SK-N-SH treated with all-trans-retinoic acid at 6 μM for 48 hours (cell line): ENCODE measurements around the gene ABHD17B.

Experiments
- ATAC-seq: fragments of 200-7000 bp; cut with Tn5 transposase; 3 replicates; pipeline ENCODE4 v1.9.1; 2020; ENCODE audit warnings: mild to moderate bottlenecking, moderate library complexity
- ARNTL ChIP-seq: fragments of 450-650 bp; formaldehyde crosslinking; IDR thresholded peaks from 2 replicates; pipeline ENCODE4 v1.5.0; 2020; ENCODE audit warnings: low read depth, mild to moderate bottlenecking, moderate library complexity, borderline replicate concordance
- BACH2 ChIP-seq: fragments of 250-450 bp; sonication (Bioruptor Pico); IDR thresholded peaks from 2 replicates; pipeline ENCODE4 v1.9.0; 2021; ENCODE audit warnings: mild to moderate bottlenecking, borderline replicate concordance
- CSDC2 ChIP-seq: fragments of 250-450 bp; sonication (Bioruptor Pico); IDR thresholded peaks from 2 replicates; pipeline ENCODE4 v1.5.0; 2020; ENCODE audit warnings: mild to moderate bottlenecking, moderate library complexity
- ESRRG ChIP-seq: fragments of 250-450 bp; sonication (Bioruptor Pico); IDR thresholded peaks from 2 replicates; pipeline ENCODE4 v1.6.1; 2021; ENCODE audit warnings: mild to moderate bottlenecking
- GLIS3 ChIP-seq: fragments of 250-450 bp; sonication (Bioruptor Pico); IDR thresholded peaks from 2 replicates; pipeline ENCODE4 v1.5.0; 2020; ENCODE audit warnings: mild to moderate bottlenecking, moderate library complexity
- ISL1 ChIP-seq: fragments of 250-450 bp; sonication (Bioruptor Pico); IDR thresholded peaks from 2 replicates; pipeline ENCODE4 v2.1.2; 2022; ENCODE audit warnings: mild to moderate bottlenecking, moderate library complexity
- OSR1 ChIP-seq: fragments of 250-450 bp; sonication (Bioruptor Pico); IDR thresholded peaks from 2 replicates; pipeline ENCODE4 v1.8.0; 2022; ENCODE audit warnings: moderate library complexity, mild to moderate bottlenecking, inconsistent platforms
- PPARA ChIP-seq: fragments of 250-450 bp; sonication (Bioruptor Pico); IDR thresholded peaks from 2 replicates; pipeline ENCODE4 v1.5.0; 2020; ENCODE audit warnings: mild to moderate bottlenecking, borderline replicate concordance
- RARB ChIP-seq: fragments of 250-450 bp; sonication (Bioruptor Pico); IDR thresholded peaks from 2 replicates; pipeline ENCODE4 v1.8.0; 2021; ENCODE audit warnings: mild to moderate bottlenecking, moderate library complexity
- SNAI2 ChIP-seq: fragments of 250-450 bp; sonication (Bioruptor Pico); IDR thresholded peaks from 2 replicates; pipeline ENCODE4 v1.5.0; 2020; ENCODE audit warnings: mild to moderate bottlenecking, moderate library complexity
- TOX ChIP-seq: fragments of 250-450 bp; sonication (Bioruptor Pico); IDR thresholded peaks from 2 replicates; pipeline ENCODE4 v1.8.0; 2021; ENCODE audit warnings: mild to moderate bottlenecking, moderate library complexity, borderline replicate concordance
- TSHZ2 ChIP-seq: fragments of 250-450 bp; sonication (Bioruptor Pico); IDR thresholded peaks from 2 replicates; pipeline ENCODE4 v1.5.0; 2020; ENCODE audit warnings: mild to moderate bottlenecking, moderate library complexity
- ZC3H10 ChIP-seq: fragments of 250-450 bp; sonication (Bioruptor Pico); IDR thresholded peaks from 2 replicates; pipeline ENCODE4 v1.5.1; 2021; ENCODE audit warnings: mild to moderate bottlenecking, moderate library complexity
- ZFP3 ChIP-seq: fragments of 250-450 bp; sonication (Bioruptor Pico); IDR thresholded peaks from 2 replicates; pipeline ENCODE4 v1.5.0; 2020; ENCODE audit warnings: mild to moderate bottlenecking, moderate library complexity
- ZFP30 ChIP-seq: fragments of 450-650 bp; formaldehyde crosslinking; IDR thresholded peaks from 2 replicates; pipeline ENCODE4 v1.5.0; 2022; ENCODE audit warnings: mild to moderate bottlenecking, moderate library complexity
- ZNF565 ChIP-seq: fragments of 450-650 bp; formaldehyde crosslinking; conservative IDR thresholded peaks from 2 replicates; pipeline ENCODE4 v1.5.0; 2020; ENCODE audit warnings: low read depth, mild to moderate bottlenecking, moderate library complexity
- ZNF70 ChIP-seq: fragments of 450-650 bp; formaldehyde crosslinking; IDR thresholded peaks from 2 replicates; pipeline ENCODE4 v1.5.0; 2020; ENCODE audit warnings: mild to moderate bottlenecking, moderate library complexity
- ZNF8 ChIP-seq: fragments of 450-650 bp; formaldehyde crosslinking; IDR thresholded peaks from 2 replicates; pipeline ENCODE4 v1.5.0; 2020; ENCODE audit warnings: mild to moderate bottlenecking, moderate library complexity
- TF ChIP-seq, protein P1 (sequence below): fragments of 250-450 bp; sonication (Bioruptor Pico); IDR thresholded peaks from 2 replicates; pipeline ENCODE4 v1.5.1; 2020; ENCODE audit warnings: low read depth, mild to moderate bottlenecking, moderate library complexity
- TF ChIP-seq, protein P2 (sequence below): fragments of 250-450 bp; sonication (Bioruptor Pico); IDR thresholded peaks from 2 replicates; pipeline ENCODE4 v1.8.0; 2020; ENCODE audit warnings: mild to moderate bottlenecking, moderate library complexity, borderline replicate concordance
- TF ChIP-seq, protein P3 (sequence below): fragments of 250-450 bp; sonication (Bioruptor Pico); IDR thresholded peaks from 2 replicates; pipeline ENCODE4 v1.5.1; 2021; ENCODE audit warnings: mild to moderate bottlenecking, moderate library complexity

The ABHD17B gene

GRCh38 chr9:71847892-71848291 is 63.1 kb downstream of the ABHD17B start:
- no peak for TF ChIP-seq OSR1 (CRISPR knock-in tag)
- no peak for TF ChIP-seq ARNTL (CRISPR knock-in tag)
- no peak for TF ChIP-seq TOX (CRISPR knock-in tag)
- no peak for TF ChIP-seq TSHZ2 (CRISPR knock-in tag)
- no peak for TF ChIP-seq ISL1 (CRISPR knock-in tag)
- TF ChIP-seq ZNF70 (CRISPR knock-in tag), result no peak
- no peak for TF ChIP-seq ESRRG (CRISPR knock-in tag)
- TF ChIP-seq ZNF565 (CRISPR knock-in tag), result no peak
- TF ChIP-seq GLIS3 (CRISPR knock-in tag), result no peak
- TF ChIP-seq ZC3H10 (CRISPR knock-in tag), result no peak
- TF ChIP-seq CSDC2, result no peak
- TF ChIP-seq, protein P1, sequence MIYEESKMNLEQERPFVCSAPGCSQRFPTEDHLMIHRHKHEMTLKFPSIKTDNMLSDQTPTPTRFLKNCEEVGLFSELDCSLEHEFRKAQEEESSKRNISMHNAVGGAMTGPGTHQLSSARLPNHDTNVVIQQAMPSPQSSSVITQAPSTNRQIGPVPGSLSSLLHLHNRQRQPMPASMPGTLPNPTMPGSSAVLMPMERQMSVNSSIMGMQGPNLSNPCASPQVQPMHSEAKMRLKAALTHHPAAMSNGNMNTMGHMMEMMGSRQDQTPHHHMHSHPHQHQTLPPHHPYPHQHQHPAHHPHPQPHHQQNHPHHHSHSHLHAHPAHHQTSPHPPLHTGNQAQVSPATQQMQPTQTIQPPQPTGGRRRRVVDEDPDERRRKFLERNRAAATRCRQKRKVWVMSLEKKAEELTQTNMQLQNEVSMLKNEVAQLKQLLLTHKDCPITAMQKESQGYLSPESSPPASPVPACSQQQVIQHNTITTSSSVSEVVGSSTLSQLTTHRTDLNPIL (CRISPR knock-in tag), result no peak
- no peak for TF ChIP-seq ZFP30 (CRISPR knock-in tag)
- no peak for TF ChIP-seq PPARA (CRISPR knock-in tag)
- TF ChIP-seq, protein P2, sequence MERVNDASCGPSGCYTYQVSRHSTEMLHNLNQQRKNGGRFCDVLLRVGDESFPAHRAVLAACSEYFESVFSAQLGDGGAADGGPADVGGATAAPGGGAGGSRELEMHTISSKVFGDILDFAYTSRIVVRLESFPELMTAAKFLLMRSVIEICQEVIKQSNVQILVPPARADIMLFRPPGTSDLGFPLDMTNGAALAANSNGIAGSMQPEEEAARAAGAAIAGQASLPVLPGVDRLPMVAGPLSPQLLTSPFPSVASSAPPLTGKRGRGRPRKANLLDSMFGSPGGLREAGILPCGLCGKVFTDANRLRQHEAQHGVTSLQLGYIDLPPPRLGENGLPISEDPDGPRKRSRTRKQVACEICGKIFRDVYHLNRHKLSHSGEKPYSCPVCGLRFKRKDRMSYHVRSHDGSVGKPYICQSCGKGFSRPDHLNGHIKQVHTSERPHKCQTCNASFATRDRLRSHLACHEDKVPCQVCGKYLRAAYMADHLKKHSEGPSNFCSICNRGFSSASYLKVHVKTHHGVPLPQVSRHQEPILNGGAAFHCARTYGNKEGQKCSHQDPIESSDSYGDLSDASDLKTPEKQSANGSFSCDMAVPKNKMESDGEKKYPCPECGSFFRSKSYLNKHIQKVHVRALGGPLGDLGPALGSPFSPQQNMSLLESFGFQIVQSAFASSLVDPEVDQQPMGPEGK, result no peak
- no peak for TF ChIP-seq BACH2
- TF ChIP-seq SNAI2 (CRISPR knock-in tag), result no peak
- ATAC-seq, result no peak

GRCh38 chr9:71844808-71845207 is 66.2 kb downstream of the ABHD17B start:
- TF ChIP-seq GLIS3 (CRISPR knock-in tag), result no peak
- TF ChIP-seq ZC3H10 (CRISPR knock-in tag), result no peak
- no peak for TF ChIP-seq CSDC2
- no peak for TF ChIP-seq BACH2
- TF ChIP-seq ISL1 (CRISPR knock-in tag), result no peak
- TF ChIP-seq ZFP30 (CRISPR knock-in tag), result no peak
- TF ChIP-seq TSHZ2 (CRISPR knock-in tag), result no peak
- no peak for TF ChIP-seq ZNF565 (CRISPR knock-in tag)
- no peak for TF ChIP-seq SNAI2 (CRISPR knock-in tag)
- no peak for TF ChIP-seq ZFP3
- no peak for TF ChIP-seq ARNTL (CRISPR knock-in tag)
- no peak for TF ChIP-seq ZNF8 (CRISPR knock-in tag)
- TF ChIP-seq, all 23 proteins: peak for 0
- ATAC-seq, result no peak

DNA sequence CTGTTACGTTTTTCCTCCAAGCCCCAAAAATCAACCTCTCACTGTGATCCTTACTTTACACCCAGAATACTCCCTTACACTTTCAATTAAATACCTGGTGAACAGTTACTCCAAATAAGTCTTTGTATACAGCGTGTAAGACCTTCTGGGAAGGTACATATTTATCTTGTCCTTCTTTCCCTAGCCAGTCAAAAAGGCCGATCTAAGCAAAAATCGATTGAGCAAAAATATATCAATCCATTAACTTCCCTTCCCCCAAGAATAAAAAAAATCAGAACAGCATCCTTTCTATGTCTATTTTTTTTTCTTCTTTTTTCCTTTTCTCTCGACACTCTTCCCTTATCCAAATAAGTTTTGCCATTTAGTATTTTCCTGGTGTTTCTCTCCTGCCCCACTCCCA is 71.3 kb downstream of the ABHD17B start:
- no peak for ATAC-seq
- TF ChIP-seq ZNF70 (CRISPR knock-in tag) (no peak), ESRRG (CRISPR knock-in tag) (no peak), OSR1 (CRISPR knock-in tag) (no peak), ARNTL (CRISPR knock-in tag) (no peak), ZC3H10 (CRISPR knock-in tag) (no peak), TSHZ2 (CRISPR knock-in tag) (no peak), RARB (CRISPR knock-in tag) (no peak)
- TF ChIP-seq, protein P3, sequence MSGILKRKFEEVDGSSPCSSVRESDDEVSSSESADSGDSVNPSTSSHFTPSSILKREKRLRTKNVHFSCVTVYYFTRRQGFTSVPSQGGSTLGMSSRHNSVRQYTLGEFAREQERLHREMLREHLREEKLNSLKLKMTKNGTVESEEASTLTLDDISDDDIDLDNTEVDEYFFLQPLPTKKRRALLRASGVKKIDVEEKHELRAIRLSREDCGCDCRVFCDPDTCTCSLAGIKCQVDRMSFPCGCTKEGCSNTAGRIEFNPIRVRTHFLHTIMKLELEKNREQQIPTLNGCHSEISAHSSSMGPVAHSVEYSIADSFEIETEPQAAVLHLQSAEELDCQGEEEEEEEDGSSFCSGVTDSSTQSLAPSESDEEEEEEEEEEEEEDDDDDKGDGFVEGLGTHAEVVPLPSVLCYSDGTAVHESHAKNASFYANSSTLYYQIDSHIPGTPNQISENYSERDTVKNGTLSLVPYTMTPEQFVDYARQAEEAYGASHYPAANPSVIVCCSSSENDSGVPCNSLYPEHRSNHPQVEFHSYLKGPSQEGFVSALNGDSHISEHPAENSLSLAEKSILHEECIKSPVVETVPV (CRISPR knock-in tag), result no peak
- TF ChIP-seq, protein P1 (CRISPR knock-in tag), result no peak
